ENCODE data around the gene DCPS. TPM values are rescaled to one million over a fixed set of nuclear protein-coding genes. Genes with fewer than 3 reads are reported as not detected.
"Not testable (repeated sequence)": the region's sequence is repeated elsewhere in the genome, so short reads cannot be mapped to it uniquely, and the experiment has no call there.

The DCPS gene
- total RNA-seq, 1 experiment from 2014 or later = 23.8 TPM

GRCh38 chr11:126366064-126366822 is 62.4 kb downstream of the DCPS start:
- no peak overlapping the region for H3K4me3 ChIP-seq
- BruUV-seq (replicated peaks) = no TSS peak
- H3K36me3 ChIP-seq (ENCODE audit: low read depth) = no peaks in the 10 kb centered on the region
- H3K27ac ChIP-seq = peak overlapping the region; percentile 41
- H3K9me3 ChIP-seq (ENCODE audit: insufficient read depth, low read depth) = no peaks in the 10 kb centered on the region
- H3K27me3 ChIP-seq (ENCODE audit: insufficient read depth, low read depth) = no peaks in the 10 kb centered on the region
- POLR2A ChIA-PET (ENCODE audit: unreplicated experiment) = interaction anchor here (0.7 kb wide), 1 partner anchor 721 kb away, joined by 3 read pairs; no protein-coding TSS in a partner anchor
- H3K4me1 ChIP-seq (replicated peaks; ENCODE audit: insufficient read depth) = peaks cover 61% of the 10 kb centered on the region
- peak in 1 of 2 experiments; percentile 25 for DNase-seq
- H2AFZ ChIP-seq = no peak overlapping the region
- no peak for TF ChIP-seq EZH2 (IDR thresholded peaks at IDR 0.05; ENCODE audit: low read depth)
- no peak for TF ChIP-seq CTCF (conservative IDR thresholded peaks at IDR 0.05)
- H4K20me1 ChIP-seq (ENCODE audit: insufficient read depth) = 0 out of 2 replicates have a peak, but pooled peaks cover 2% of the 10 kb centered on the region
- CTCF ChIA-PET = interaction anchor here (0.6 kb wide), 1 partner anchor 8 kb away, joined by 6 read pairs; no protein-coding TSS in a partner anchor
- no peaks in the 10 kb centered on the region for H3F3A ChIP-seq (ENCODE audit: insufficient read depth, low read depth)
- intact Hi-C loops (cut with micrococcal nuclease; ENCODE audit: unreplicated experiment) = loop anchor here (5.0 kb wide), 1 partner anchor 54 kb away; no protein-coding TSS in a partner anchor
- peak overlapping the region; percentile 70 for H3K4me2 ChIP-seq
- peaks cover 79% of the 10 kb centered on the region for H3K79me2 ChIP-seq (ENCODE audit: low read depth)
- no peaks in the 10 kb centered on the region for H3K9me2 ChIP-seq (ENCODE audit: insufficient read depth)

GRCh38 chr11:126366823-126367654 is 63.2 kb downstream of the DCPS start:
- H4K20me1 ChIP-seq (ENCODE audit: insufficient read depth); H3K27ac ChIP-seq; CTCF ChIA-PET; H2AFZ ChIP-seq; H3F3A ChIP-seq (ENCODE audit: insufficient read depth, low read depth); POLR2A ChIA-PET (ENCODE audit: unreplicated experiment); H3K36me3 ChIP-seq (ENCODE audit: low read depth); BruUV-seq (replicated peaks); H3K27me3 ChIP-seq (ENCODE audit: insufficient read depth, low read depth); H3K9me2 ChIP-seq (ENCODE audit: insufficient read depth); H3K9me3 ChIP-seq (ENCODE audit: insufficient read depth, low read depth); H3K4me3 ChIP-seq: not testable (repeated sequence)
- Histone ChIP-seq H3K4me2 (peak overlapping the region; percentile 70; the same call in 1 of the 2 replicates), H3K79me2 (ENCODE audit: low read depth) (peaks cover 80% of the 10 kb centered on the region), H3K4me1 (replicated peaks; ENCODE audit: insufficient read depth) (peaks cover 59% of the 10 kb centered on the region)
- DNase-seq = peak; percentile 26 to 61
- intact Hi-C loops (cut with micrococcal nuclease; ENCODE audit: unreplicated experiment) = loop anchor here (5.0 kb wide), 1 partner anchor 55 kb away; no protein-coding TSS in a partner anchor

GRCh38 chr11:126367806-126368205 is 63.9 kb downstream of the DCPS start:
- POLR2A ChIA-PET (ENCODE audit: unreplicated experiment); H3K4me2 ChIP-seq; H3K27ac ChIP-seq; H4K20me1 ChIP-seq (ENCODE audit: insufficient read depth); DNase-seq; H2AFZ ChIP-seq; H3K9me2 ChIP-seq (ENCODE audit: insufficient read depth); H3K36me3 ChIP-seq (ENCODE audit: low read depth); H3K27me3 ChIP-seq (ENCODE audit: insufficient read depth, low read depth); H3K4me3 ChIP-seq; CTCF ChIA-PET; H3F3A ChIP-seq (ENCODE audit: insufficient read depth, low read depth); H3K9me3 ChIP-seq (ENCODE audit: insufficient read depth, low read depth): not testable (repeated sequence)
- Histone ChIP-seq H3K79me2 (ENCODE audit: low read depth) (peaks cover 80% of the 10 kb centered on the region), H3K4me1 (replicated peaks; ENCODE audit: insufficient read depth) (peaks cover 57% of the 10 kb centered on the region)
- intact Hi-C loops (cut with micrococcal nuclease; ENCODE audit: unreplicated experiment) = loop anchor here (5.0 kb wide), 1 partner anchor 56 kb away; no protein-coding TSS in a partner anchor
- TSS peak; percentile 17 for BruUV-seq (replicated peaks)

GRCh38 chr11:126368336-126369119 is 64.7 kb downstream of the DCPS start:
- peak in 1 of 2 experiments; percentile 35 for DNase-seq
- POLR2A ChIA-PET (ENCODE audit: unreplicated experiment); H4K20me1 ChIP-seq (ENCODE audit: insufficient read depth); H3K9me2 ChIP-seq (ENCODE audit: insufficient read depth); H3K4me3 ChIP-seq; BruUV-seq (replicated peaks); H3K36me3 ChIP-seq (ENCODE audit: low read depth); H3K9me3 ChIP-seq (ENCODE audit: insufficient read depth, low read depth); H3K27me3 ChIP-seq (ENCODE audit: insufficient read depth, low read depth); H2AFZ ChIP-seq; H3K27ac ChIP-seq; H3F3A ChIP-seq (ENCODE audit: insufficient read depth, low read depth): not testable (repeated sequence)
- Histone ChIP-seq H3K79me2 (ENCODE audit: low read depth) (peaks cover 79% of the 10 kb centered on the region), H3K4me2 (0 out of 2 replicates have a peak overlapping the region, but pooled peaks have one; percentile 13), H3K4me1 (replicated peaks; ENCODE audit: insufficient read depth) (peaks cover 57% of the 10 kb centered on the region)
- intact Hi-C loops (cut with micrococcal nuclease; ENCODE audit: unreplicated experiment) = loop anchor here (5.0 kb wide), 1 partner anchor 56 kb away; no protein-coding TSS in a partner anchor
- CTCF ChIA-PET = interaction anchor here (0.5 kb wide), 1 partner anchor 117 kb away, joined by 3 read pairs; no protein-coding TSS in a partner anchor
